PFSK-1 (cell line): ENCODE results near the gene MLYCD.

Experiments used
- FOXP2 ChIP-seq: optimal IDR thresholded peaks from 2 replicates; pipeline ENCODE3; 2011; ENCODE audit warnings: borderline replicate concordance, control low read depth, inconsistent platforms; ENCODE audit not compliant: insufficient read depth; ENCODE audit errors: extremely low read length, extremely low read depth
- POLR2AphosphoS5 ChIP-seq: IDR thresholded peaks from 2 replicates; pipeline ENCODE4 v1.6.1; 2012; ENCODE audit warnings: low read depth, mild to moderate bottlenecking, control low read depth, low read length, moderate library complexity
- SIN3A ChIP-seq: IDR thresholded peaks from 2 replicates; pipeline ENCODE4 v1.6.1; 2012; ENCODE audit warnings: mild to moderate bottlenecking, low read length, moderate library complexity, borderline replicate concordance; ENCODE audit not compliant: insufficient read depth
- TAF1 ChIP-seq: IDR thresholded peaks from 2 replicates; pipeline ENCODE4 v1.6.1; 2012; ENCODE audit warnings: low read length, control low read depth, borderline replicate concordance; ENCODE audit not compliant: insufficient read depth
- TF ChIP-seq, protein P1 (sequence below), 2 experiments: IDR thresholded peaks; 2 replicates each; pipeline versions ENCODE4 v1.6.1 to v1.8.0; 2011 to 2012; ENCODE audit warnings: low read depth in 2 of 2, low read length in 2 of 2, control low read depth in 1 of 2, inconsistent platforms in 1 of 2, mild to moderate bottlenecking in 1 of 2, moderate library complexity in 1 of 2; ENCODE audit not compliant: insufficient read depth in 1 of 2

DNA sequence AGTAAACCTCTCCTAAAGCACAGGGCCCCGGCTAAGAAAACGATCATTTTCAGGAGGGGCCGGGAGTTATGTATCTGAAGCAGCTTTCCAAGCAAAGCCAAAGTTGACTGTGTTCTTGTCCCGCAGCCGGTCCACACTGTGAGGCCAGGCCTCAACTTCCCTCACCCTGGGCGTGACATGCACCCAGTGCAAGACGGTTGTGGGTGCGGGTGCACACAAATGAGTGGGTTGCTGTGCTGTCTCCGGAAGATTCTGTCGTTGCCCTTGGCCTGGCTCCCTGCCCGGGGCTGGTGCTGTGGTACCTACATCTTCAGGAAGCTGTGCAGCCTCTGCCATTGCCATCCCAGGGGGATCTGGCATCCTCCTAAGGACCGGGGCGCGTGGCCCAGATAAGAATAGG is 16.6 kb downstream of the MLYCD start:
- TF ChIP-seq POLR2AphosphoS5 (no peak), SIN3A (no peak), TAF1 (no peak), FOXP2 (no peak)
- TF ChIP-seq, protein P1, sequence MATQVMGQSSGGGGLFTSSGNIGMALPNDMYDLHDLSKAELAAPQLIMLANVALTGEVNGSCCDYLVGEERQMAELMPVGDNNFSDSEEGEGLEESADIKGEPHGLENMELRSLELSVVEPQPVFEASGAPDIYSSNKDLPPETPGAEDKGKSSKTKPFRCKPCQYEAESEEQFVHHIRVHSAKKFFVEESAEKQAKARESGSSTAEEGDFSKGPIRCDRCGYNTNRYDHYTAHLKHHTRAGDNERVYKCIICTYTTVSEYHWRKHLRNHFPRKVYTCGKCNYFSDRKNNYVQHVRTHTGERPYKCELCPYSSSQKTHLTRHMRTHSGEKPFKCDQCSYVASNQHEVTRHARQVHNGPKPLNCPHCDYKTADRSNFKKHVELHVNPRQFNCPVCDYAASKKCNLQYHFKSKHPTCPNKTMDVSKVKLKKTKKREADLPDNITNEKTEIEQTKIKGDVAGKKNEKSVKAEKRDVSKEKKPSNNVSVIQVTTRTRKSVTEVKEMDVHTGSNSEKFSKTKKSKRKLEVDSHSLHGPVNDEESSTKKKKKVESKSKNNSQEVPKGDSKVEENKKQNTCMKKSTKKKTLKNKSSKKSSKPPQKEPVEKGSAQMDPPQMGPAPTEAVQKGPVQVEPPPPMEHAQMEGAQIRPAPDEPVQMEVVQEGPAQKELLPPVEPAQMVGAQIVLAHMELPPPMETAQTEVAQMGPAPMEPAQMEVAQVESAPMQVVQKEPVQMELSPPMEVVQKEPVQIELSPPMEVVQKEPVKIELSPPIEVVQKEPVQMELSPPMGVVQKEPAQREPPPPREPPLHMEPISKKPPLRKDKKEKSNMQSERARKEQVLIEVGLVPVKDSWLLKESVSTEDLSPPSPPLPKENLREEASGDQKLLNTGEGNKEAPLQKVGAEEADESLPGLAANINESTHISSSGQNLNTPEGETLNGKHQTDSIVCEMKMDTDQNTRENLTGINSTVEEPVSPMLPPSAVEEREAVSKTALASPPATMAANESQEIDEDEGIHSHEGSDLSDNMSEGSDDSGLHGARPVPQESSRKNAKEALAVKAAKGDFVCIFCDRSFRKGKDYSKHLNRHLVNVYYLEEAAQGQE (IDR thresholded peaks at IDR 0.05; ENCODE audit: insufficient read depth in 1 of 2, low read depth in 2 of 2, low read length in 2 of 2) = no peak
